NCI-H82 treated with DMSO at 0.1 percent for 48 hours (cell line): ENCODE data around the gene PXDN.
"Not testable (repeated sequence)": the region's sequence is repeated elsewhere in the genome, so short reads cannot be mapped to it uniquely, and the experiment has no call there.

ENCODE experiments used
- DNase-seq: peaks from one replicate; lab custom pipeline; 2025; ENCODE audit not compliant: unreplicated experiment; lab: John Stamatoyannopoulos, UW

The PXDN gene

DNA sequence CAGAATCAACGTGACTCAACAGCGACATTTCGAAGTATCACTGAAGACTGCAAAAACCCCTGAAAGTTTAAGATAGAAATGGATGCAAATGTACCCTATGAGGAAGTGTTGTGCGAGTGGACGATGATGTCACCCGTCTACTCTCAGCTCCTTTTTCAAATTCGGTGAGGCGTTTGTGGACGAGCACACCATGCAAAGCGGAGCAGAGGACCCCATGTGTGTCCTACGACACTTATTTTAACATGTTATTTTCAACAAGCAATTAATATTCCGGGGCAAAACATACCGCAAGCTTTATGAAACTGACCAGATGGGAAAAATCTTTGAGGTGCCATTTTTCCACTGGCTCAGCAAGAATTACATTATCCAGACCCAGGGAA is 2.0 kb downstream of the PXDN start:
- DNase-seq: no peak

GRCh38 chr2:1741851-1742250 is 2.5 kb downstream of the PXDN start:
- no peak for DNase-seq

GRCh38 chr2:1740716-1741589 is 3.4 kb downstream of the PXDN start:
- no peak for DNase-seq

DNA sequence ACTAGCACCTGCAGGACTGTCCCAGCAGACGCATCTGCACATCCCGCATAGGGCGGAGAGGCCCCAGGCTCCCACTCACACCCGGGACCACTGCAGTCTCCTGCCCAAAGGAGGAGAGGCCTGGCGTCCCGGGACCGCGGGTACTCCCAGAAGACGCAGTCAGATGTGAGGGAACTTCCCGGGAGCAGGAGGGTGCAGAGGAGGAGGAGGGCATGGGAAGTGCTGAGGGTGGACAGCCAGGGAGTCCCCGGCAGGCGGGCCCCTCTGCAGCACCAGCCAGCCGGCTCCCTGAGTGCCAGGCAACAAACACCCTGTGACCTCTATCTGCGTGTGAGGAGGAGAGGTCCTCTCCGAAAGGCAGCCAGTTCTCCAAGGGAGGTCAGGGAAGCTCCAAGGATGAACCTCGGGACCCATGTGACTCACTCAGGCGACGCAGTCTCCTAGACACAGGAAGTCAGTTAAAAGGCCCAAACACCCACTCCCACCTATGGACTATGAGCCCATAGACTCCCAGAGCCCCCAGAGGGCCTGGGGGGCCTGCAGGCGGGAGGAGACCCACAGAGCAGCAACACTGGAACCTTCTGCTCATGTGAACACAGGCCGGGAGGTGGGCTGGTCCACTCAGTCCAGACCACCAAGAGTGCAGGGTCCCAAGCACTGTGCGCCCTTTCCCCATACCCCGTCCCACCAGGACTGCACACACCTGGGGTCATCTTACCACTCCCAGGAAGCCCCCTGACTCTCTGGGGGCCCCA is 4.2 kb downstream of the PXDN start:
- no peak for DNase-seq

GRCh38 chr2:1739322-1739957 is 4.9 kb downstream of the PXDN start:
- DNase-seq: no peak

DNA sequence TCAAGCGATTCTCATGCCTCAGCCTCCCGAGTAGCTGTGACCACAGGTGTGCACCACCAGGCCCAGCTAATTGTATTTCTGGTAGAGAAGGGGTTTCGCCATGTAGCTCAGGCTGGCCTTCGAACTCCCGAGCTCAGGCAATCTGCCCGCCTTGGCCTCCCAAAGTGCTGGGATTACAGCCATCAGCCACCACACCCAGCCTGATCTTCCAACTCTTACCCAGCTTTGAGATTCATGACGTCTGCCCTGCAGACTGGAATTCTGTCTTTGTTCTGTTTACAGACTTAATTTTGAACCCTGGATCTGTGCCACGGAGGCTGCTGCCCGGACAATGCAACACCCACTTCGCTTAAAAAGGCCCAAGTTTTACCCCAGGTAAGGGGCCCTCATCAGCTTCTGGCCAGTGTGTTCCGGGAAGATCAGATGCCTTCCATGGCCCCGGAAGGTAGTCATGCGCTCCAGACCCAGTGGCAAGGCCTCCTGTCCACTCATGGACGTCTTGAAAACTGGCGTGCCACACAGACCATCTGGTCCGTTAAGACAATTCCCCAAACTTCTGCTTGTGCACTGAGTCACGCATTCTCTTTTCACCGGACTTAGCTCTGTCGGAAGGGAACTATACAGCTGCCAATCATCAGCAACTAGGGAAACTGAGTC is 5.5 kb downstream of the PXDN start:
- DNase-seq: no peak

- no peak for DNase-seq
Observed at GRCh38 chr2:1738163-1738562, 6.2 kb downstream of the PXDN start.

DNA sequence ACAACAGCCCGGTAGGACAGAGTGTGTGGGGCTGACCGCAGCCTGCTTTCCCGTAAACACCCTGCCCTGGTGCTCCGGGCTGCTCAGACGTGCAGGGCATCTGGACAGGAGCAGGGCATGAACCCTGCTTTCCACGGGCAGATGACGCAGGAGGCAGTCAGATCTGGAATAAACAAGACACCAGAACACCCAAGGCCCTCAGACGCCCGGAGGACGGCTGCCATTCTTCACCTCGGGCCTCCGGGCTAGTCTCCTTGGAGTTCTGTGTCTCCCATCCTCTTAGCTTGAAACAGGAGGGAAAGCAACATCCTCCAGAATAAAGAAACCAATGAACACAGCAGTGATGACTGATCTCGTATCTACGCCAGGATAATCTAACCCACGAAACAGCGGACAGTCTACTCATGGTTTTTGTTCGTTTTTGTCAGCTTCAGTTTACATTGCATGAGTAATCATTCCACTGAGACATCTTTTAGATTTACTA is 7.3 kb downstream of the PXDN start:
- no peak for DNase-seq

DNA sequence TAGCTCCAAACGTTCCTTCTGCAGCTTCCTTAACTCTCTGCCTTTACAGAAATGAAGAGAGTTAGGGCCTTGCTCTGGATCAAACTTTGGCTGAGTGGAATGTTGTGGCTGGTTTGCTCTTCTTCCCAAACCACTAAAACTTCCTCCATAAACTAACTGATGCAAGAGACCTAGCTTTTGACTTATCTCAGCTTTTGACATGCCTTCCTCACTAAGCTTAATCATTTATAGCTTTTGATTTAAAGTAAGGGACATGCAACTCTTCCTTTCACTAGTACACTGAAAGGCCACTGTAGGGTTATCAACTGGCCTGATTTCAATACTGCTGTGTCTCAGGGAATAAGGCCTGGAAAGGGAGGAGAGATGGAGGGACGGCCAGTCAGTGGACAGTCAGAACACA is 8.3 kb downstream of the PXDN start:
- DNase-seq: no peak

GRCh38 chr2:1733298-1733697 is 11.0 kb downstream of the PXDN start:
- not testable (repeated sequence) for DNase-seq

GRCh38 chr2:1731963-1732768 is 12.1 kb downstream of the PXDN start:
- no peak for DNase-seq

- DNase-seq: no peak
Observed at GRCh38 chr2:1731447-1731962, 12.8 kb downstream of the PXDN start.

DNA sequence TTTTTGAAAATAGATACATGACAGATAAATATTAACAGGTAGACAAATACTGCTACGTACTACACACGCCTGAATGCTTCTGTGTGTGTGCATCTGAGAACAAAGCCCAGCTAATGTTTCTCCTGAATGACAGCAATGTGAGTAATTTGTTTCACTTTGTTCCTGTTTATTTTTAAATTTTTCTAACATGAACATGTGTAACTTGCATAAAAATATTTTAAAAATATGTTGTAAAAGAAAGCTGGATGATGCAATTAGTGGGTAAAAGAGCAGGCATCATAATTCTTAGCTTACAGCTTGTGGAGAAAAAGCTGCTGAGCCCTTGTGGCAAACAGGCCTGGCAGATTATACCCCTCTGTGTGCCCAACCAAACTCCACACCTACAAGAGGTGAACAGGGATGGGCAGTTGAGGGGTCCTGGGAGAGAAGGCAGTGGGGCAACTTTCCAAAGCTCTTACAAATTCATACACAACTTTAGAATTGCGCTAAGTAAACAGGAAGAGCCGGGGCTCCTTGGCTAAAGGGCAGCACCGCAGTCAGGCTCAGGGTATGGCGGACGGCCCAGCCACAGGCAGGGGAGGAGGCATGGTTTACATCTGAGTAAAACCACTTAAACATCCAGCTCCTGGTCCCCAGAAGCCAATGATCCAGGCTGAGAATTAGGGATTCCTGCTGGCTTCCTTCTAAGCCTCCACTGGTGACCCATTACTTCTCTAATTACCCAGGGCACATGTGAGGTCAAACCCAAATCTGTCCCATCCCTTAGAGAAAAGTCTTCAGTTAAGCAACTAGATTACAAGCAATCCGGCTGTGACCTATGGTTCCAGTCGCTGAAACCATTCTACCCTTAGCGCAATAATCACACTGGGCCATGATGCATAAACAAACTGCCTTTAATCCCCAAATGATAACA is 14.0 kb downstream of the PXDN start:
- DNase-seq: no peak

- DNase-seq: no peak
Observed at GRCh38 chr2:1729242-1729641, 15.1 kb downstream of the PXDN start.

GRCh38 chr2:1728821-1729220 is 15.5 kb downstream of the PXDN start:
- DNase-seq: no peak

DNA sequence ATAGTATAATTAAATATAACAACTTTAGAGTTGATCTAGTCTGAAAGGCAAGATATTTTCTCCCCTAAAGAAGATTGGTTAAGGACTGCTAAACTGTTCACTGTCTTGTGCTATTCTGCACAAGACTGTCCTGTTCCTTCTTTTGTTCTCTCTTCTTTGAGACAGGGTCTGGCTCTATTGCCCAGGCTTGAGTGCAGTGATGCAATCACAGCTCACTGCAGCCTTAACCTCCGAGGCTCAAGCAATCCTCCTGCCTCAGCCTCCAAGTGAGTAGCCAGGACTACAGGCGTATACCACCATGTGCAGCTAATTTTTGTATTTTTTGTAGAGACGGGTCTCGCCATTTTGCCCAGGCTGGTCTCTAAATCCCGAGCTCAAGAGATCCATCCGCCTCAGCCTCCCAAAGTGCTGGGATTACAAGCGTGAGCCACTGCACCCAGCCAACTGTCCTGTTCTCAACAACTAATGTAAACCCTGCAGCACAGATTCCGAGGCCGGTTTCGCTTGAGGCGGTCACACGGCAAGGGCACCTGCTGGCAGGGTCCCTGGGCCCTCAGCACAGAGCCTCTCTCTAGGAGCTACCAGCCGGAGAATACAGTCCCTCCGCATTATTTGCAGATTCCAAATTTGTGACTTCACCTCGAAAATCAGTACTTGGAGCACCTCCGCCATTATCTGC is 16.4 kb downstream of the PXDN start:
- no peak for DNase-seq

DNA sequence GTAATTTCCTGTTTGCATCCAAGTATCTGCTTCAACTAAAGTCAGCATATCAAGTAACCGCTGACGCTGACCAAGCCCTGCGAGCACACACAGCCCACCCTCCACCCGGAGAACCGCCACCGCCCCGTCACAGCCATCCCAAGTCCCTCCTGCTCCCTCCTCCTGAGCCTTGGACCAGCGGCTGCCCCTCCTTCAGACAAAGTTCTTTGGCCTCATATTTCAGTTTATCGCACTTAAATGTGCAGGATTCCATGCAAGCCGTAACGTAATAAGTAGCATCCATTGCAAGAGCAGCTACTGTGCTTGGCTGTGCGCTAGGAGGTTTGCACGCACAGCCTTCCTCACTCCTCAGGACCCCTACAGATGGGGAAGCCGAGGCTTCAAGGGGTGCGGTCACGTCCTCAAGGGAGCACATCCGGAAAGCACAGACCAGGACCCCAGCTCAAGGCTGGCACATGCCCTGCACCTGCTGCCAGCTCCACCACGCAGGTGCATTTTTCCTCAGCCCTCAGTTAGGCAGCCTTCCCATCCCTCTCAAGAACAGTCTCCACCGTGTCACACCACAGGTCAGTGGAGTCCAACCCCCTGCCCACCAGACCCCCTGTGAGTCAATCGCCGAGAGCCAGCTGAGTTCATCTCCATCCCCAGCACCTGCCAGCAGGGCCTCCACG is 17.1 kb downstream of the PXDN start:
- no peak for DNase-seq

- no peak for DNase-seq
Observed at GRCh38 chr2:1726558-1726957, 17.8 kb downstream of the PXDN start.
